ENCODE results near the gene USP6NL.

USP6NL gene

GRCh38 chr10:11472158-11472753 lies 139.2 kb downstream of the USP6NL start:
- DNase-seq = peak; percentile 87

GRCh38 chr10:11469575-11470391 lies 141.7 kb downstream of the USP6NL start:
- no peak for DNase-seq

GRCh38 chr10:11468126-11468742 lies 143.2 kb downstream of the USP6NL start:
- DNase-seq = no peak

GRCh38 chr10:11465406-11465805 lies 146.0 kb downstream of the USP6NL start:
- DNase-seq = no peak

- no peak for DNase-seq
Measured at GRCh38 chr10:11463111-11463510, 148.3 kb downstream of the USP6NL start.

- DNase-seq = no peak
Measured at GRCh38 chr10:11462071-11462470, 149.4 kb downstream of the USP6NL start.

- no peak for DNase-seq
Measured at GRCh38 chr10:11457336-11457735, 154.1 kb downstream of the USP6NL start.

- DNase-seq = peak; percentile 43
Measured at GRCh38 chr10:11454958-11455566, 156.4 kb downstream of the USP6NL start.

- no peak for DNase-seq
Measured at GRCh38 chr10:11454160-11454559, 157.3 kb downstream of the USP6NL start.

- no peak for DNase-seq
Measured at GRCh38 chr10:11451640-11452260, 159.7 kb downstream of the USP6NL start.

GRCh38 chr10:11450427-11450826 lies 161.0 kb downstream of the USP6NL start:
- DNase-seq = peak; percentile 92

- no peak for DNase-seq
Measured at GRCh38 chr10:11449761-11450160, 161.7 kb downstream of the USP6NL start.

GRCh38 chr10:11448545-11449244 lies 162.8 kb downstream of the USP6NL start:
- peak; percentile 32 for DNase-seq

GRCh38 chr10:11448190-11448544 lies 163.3 kb downstream of the USP6NL start:
- DNase-seq = no peak

GRCh38 chr10:11447586-11447985 lies 163.9 kb downstream of the USP6NL start:
- DNase-seq = no peak

- no peak for DNase-seq
Measured at GRCh38 chr10:11446864-11447263, 164.6 kb downstream of the USP6NL start.

GRCh38 chr10:11446133-11446532 lies 165.3 kb downstream of the USP6NL start:
- no peak for DNase-seq

- no peak for DNase-seq
Measured at GRCh38 chr10:11444531-11445228, 166.8 kb downstream of the USP6NL start.

GRCh38 chr10:11444155-11444530 lies 167.3 kb downstream of the USP6NL start:
- no peak for DNase-seq

- DNase-seq = no peak
Measured at GRCh38 chr10:11443468-11444154, 167.8 kb downstream of the USP6NL start.

GRCh38 chr10:11442001-11442773 lies 169.3 kb downstream of the USP6NL start:
- no peak for DNase-seq

Measured in hematopoietic multipotent progenitor cell treated with erythropoietin and hydrocortisone succinate and interleukin-3 and kit ligand, for 4 days (in vitro differentiated cells).